GM19328 (cell line): ENCODE results near the gene SEPTIN3.
A peak's percentile ranks its signal among the peaks of the same experiment; 100 is the strongest.

Experiments
- ATAC-seq: cut with Tn5 transposase; IDR thresholded peaks from one replicate; pipeline ENCODE4 v1.9.1; 2021; ENCODE audit warnings: mild to moderate bottlenecking, moderate library complexity; ENCODE audit not compliant: unreplicated experiment

The SEPTIN3 gene

GRCh38 chr22:41969110-41969646, at the start of gene SEPTIN3:
Gene SEPTIN3 (plus strand): TSS chr22:41969443. CDS start chr22:41971493, 2,050 bp downstream.
- ATAC-seq = no peak

GRCh38 chr22:41920271-41920976, 48.8 kb upstream of the SEPTIN3 start:
- ATAC-seq = no peak

GRCh38 chr22:41922328-41922727, 46.9 kb upstream of the SEPTIN3 start:
- no peak for ATAC-seq

- no peak for ATAC-seq
Measured at GRCh38 chr22:41922940-41923594, 46.2 kb upstream of the SEPTIN3 start.

GRCh38 chr22:41923595-41924276, 45.5 kb upstream of the SEPTIN3 start:
- ATAC-seq = no peak

- peak; percentile 38 for ATAC-seq
Measured at GRCh38 chr22:41925783-41926460, 43.3 kb upstream of the SEPTIN3 start.

GRCh38 chr22:41927813-41928212, 41.4 kb upstream of the SEPTIN3 start:
- no peak for ATAC-seq

GRCh38 chr22:41928593-41929417, 40.4 kb upstream of the SEPTIN3 start:
- ATAC-seq = no peak

GRCh38 chr22:41929418-41929810, 39.8 kb upstream of the SEPTIN3 start:
- no peak for ATAC-seq

GRCh38 chr22:41931701-41932269, 37.5 kb upstream of the SEPTIN3 start:
- ATAC-seq = no peak

GRCh38 chr22:41932353-41932752, 36.9 kb upstream of the SEPTIN3 start:
- ATAC-seq = no peak

GRCh38 chr22:41933411-41934177, 35.6 kb upstream of the SEPTIN3 start:
- ATAC-seq = no peak

- ATAC-seq = no peak
Measured at GRCh38 chr22:41934284-41935014, 34.8 kb upstream of the SEPTIN3 start.

- no peak for ATAC-seq
Measured at GRCh38 chr22:41935015-41935351, 34.3 kb upstream of the SEPTIN3 start.

GRCh38 chr22:41935509-41935908, 33.7 kb upstream of the SEPTIN3 start:
- no peak for ATAC-seq

- no peak for ATAC-seq
Measured at GRCh38 chr22:41936894-41937169, 32.4 kb upstream of the SEPTIN3 start.

GRCh38 chr22:41939981-41940831, 29.0 kb upstream of the SEPTIN3 start:
- ATAC-seq = peak; percentile 52
